Mucosa of descending colon (tissue), 3 donors: ENCODE data around the gene PTPN21. TPM values are rescaled to one million over a fixed set of nuclear protein-coding genes. Genes with fewer than 3 reads are reported as not detected.

Source experiments
- ATAC-seq: fragments of 200-7000 bp; cut with Tn5 transposase; one replicate; pipeline ENCODE4 v1.9.1; 2020; ENCODE audit warnings: mild to moderate bottlenecking, moderate library complexity
- DNase-seq, 3 donors: peaks; one replicate each; pipeline ENCODE4 v3.0.0-alpha.2; 2020
- H3K36me3 ChIP-seq: fragments of 200-600 bp; one replicate; pipeline ENCODE4 v1.8.0; 2021; ENCODE audit warnings: low read depth, mild to moderate bottlenecking
- H3K4me1 ChIP-seq: fragments of 200-600 bp; one replicate; pipeline ENCODE4 v1.8.0; 2021; ENCODE audit warnings: low read depth, mild to moderate bottlenecking
- H3K4me3 ChIP-seq: fragments of 200-600 bp; one replicate; pipeline ENCODE4 v1.8.0; 2021; ENCODE audit warnings: mild to moderate bottlenecking
- H3K9me3 ChIP-seq: fragments of 200-600 bp; one replicate; pipeline ENCODE4 v1.8.0; 2021; ENCODE audit warnings: mild to moderate bottlenecking
- intact Hi-C, 2 donors: fragments of 100-400 bp; cut with DNase I in 1 of 2; cut with micrococcal nuclease in 1 of 2; formaldehyde crosslinking; loops; one replicate each; pipeline versions ENCODE4 v1.11.0 to v1.11.1; 2022; cut with DNase I, micrococcal nuclease
- total RNA-seq, 3 donors: library from RNA; stranded (reverse); fragmentation: NEBNext Ultra II Directional in 2 of 3; extraction: Animal tissue kit (Norgen Biotek cat#: 25700) in 2 of 3; gene quantifications; one replicate each; pipeline versions ENCODE4 v1.2.1 to v1.2.4, GENCODE V29; 2021 to 2023
- TF ChIP-seq, protein P1 (sequence below): fragments of 200-600 bp; IDR thresholded peaks from one replicate; pipeline ENCODE4 v1.8.0; 2022; ENCODE audit warnings: antibody characterized with exemption, mild to moderate bottlenecking
- donor health status: DM: no; HTN: no; CAD: no; lungs with moderate emphysema.
- donor health status: DM: no; HTN: no; CAD: no.
- donor health status: DM: no; HTN: yes; CAD: no.

Gene PTPN21
- total RNA-seq, 3 donors from 2014 or later, result 37.0 to 51.8 (median 44.7) TPM

- H3K36me3 ChIP-seq, result no peaks in the 10 kb centered on the region
- ATAC-seq, result peak; percentile 21
Measured at GRCh38 chr14:88504602-88505001, 50.2 kb downstream of the PTPN21 start.

DNA sequence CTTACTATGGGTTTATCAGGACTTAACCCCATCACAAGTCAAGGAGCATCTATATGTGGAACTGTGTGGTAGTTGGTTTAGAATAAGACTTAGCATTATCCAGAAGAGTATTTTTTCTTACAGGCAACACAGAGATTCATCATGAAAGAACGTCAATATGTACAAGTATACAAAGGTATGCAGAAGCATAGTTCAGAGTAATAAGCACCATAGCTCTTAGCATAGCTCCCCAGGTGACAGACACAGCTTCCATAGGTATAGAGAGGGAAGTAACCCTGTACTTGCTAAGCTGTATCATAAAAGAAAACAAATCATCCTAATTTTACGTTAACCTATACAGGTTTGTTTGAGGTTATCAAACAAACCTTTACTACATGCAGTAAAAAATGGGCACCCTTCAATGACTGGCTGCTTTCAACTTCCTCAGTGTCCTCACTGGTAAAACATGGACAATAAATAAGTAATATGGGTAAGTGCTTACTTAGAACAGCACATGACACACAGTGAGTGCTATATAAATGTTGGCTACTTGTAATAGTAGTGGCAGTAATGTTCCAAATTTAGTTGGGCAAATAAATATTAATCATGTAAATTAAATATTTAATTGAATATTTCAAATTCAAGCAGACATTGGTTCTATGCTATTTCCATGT, 50.9 kb downstream of the PTPN21 start:
- no peaks in the 10 kb centered on the region for H3K36me3 ChIP-seq
- no peak for DNase-seq
- intact Hi-C loops, result no loop called here
- peaks cover 5% of the 10 kb centered on the region for H3K4me1 ChIP-seq
- no peak overlapping the region for H3K4me3 ChIP-seq
- TF ChIP-seq, protein P1, sequence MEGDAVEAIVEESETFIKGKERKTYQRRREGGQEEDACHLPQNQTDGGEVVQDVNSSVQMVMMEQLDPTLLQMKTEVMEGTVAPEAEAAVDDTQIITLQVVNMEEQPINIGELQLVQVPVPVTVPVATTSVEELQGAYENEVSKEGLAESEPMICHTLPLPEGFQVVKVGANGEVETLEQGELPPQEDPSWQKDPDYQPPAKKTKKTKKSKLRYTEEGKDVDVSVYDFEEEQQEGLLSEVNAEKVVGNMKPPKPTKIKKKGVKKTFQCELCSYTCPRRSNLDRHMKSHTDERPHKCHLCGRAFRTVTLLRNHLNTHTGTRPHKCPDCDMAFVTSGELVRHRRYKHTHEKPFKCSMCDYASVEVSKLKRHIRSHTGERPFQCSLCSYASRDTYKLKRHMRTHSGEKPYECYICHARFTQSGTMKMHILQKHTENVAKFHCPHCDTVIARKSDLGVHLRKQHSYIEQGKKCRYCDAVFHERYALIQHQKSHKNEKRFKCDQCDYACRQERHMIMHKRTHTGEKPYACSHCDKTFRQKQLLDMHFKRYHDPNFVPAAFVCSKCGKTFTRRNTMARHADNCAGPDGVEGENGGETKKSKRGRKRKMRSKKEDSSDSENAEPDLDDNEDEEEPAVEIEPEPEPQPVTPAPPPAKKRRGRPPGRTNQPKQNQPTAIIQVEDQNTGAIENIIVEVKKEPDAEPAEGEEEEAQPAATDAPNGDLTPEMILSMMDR, result no peak
- no peaks in the 10 kb centered on the region for H3K9me3 ChIP-seq
- peak; percentile 89 for ATAC-seq

More at GRCh38 chr14:88504602-88505001, 50.2 kb downstream of the PTPN21 start:
- H3K4me3 ChIP-seq, result no peak overlapping the region
- peaks cover 5% of the 10 kb centered on the region for H3K4me1 ChIP-seq
- DNase-seq, result no peak
- TF ChIP-seq, protein P1, result no peak
- intact Hi-C loops, result no loop called here
- no peaks in the 10 kb centered on the region for H3K9me3 ChIP-seq

- H3K9me3 ChIP-seq, result no peaks in the 10 kb centered on the region
- intact Hi-C loops, result no loop called here
- no peak overlapping the region for H3K4me3 ChIP-seq
- no peak for ATAC-seq
- H3K4me1 ChIP-seq, result peaks cover 4% of the 10 kb centered on the region
- DNase-seq, result no peak
- H3K36me3 ChIP-seq, result no peaks in the 10 kb centered on the region
- TF ChIP-seq, protein P1, result no peak
Measured at GRCh38 chr14:88502740-88503139, 52.1 kb downstream of the PTPN21 start.

DNA sequence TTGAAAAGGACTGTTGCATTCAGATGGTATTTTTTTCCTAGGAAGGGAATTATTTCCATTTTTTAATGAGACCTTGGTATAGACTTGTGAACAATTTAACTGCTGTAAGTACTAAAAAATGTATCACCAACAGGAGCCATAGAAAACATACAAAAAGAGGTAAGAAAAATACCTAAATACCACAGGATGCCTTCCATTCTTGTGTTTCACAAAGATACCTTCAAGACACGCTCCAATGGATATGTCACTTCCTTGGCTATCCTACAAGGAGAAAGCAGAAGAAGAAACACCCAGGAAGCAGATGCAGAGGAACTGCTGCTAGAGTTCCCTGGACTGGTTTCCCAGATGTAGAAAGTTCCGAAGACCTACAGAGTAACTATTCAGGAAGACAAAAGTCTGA, 54.2 kb downstream of the PTPN21 start:
- intact Hi-C loops, result no loop called here
- no peaks in the 10 kb centered on the region for H3K36me3 ChIP-seq
- TF ChIP-seq, protein P1, result no peak
- no peak for DNase-seq
- no peak overlapping the region for H3K4me3 ChIP-seq
- no peaks in the 10 kb centered on the region for H3K9me3 ChIP-seq
- ATAC-seq, result no peak
- no peaks in the 10 kb centered on the region for H3K4me1 ChIP-seq

DNA sequence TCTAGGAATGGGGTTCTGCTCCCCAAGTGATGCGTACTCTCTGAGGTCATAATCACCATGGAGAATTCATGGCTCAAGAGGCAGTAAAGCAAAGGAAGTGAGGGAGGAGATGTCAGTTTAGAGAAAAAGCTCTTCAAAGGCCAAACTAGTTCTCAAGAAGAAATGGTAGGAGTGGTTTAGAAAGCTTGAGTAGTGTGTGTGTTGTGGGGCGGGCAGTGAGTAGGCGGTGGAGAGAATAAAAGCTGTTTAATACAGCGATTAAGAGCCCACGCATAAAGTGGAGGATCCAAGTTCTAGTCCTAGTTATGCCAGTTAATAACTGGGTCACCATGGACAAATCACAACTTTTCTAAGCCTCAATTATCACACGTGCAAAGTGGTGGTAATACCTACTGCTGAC, 55.6 kb downstream of the PTPN21 start:
- ATAC-seq, result no peak
- no peaks in the 10 kb centered on the region for H3K9me3 ChIP-seq
- DNase-seq, result no peak
- no peaks in the 10 kb centered on the region for H3K36me3 ChIP-seq
- TF ChIP-seq, protein P1, result no peak
- no peak overlapping the region for H3K4me3 ChIP-seq
- no peaks in the 10 kb centered on the region for H3K4me1 ChIP-seq
- intact Hi-C loops, result no loop called here
